HEK293T (cell line): Measurements from ENCODE around the gene PHF14.

Experiments
- BHLHE40 ChIP-seq: fragments of 450-650 bp; IDR thresholded peaks from 2 replicates; pipeline ENCODE4 v1.6.1; 2016; ENCODE audit warnings: mild to moderate bottlenecking, moderate library complexity, borderline replicate concordance
- ELF4 ChIP-seq: fragments of 450-650 bp; IDR thresholded peaks from 2 replicates; pipeline ENCODE4 v1.6.1; 2017; ENCODE audit warnings: antibody characterized with exemption
- FOXM1 ChIP-seq: fragments of 450-650 bp; IDR thresholded peaks from 2 replicates; pipeline ENCODE4 v1.6.1; 2017; ENCODE audit warnings: mild to moderate bottlenecking, borderline replicate concordance
- L3MBTL2 ChIP-seq: fragments of 450-650 bp; conservative IDR thresholded peaks from 2 replicates; pipeline ENCODE4 v1.6.1; 2016; ENCODE audit warnings: mild to moderate bottlenecking
- NFRKB ChIP-seq: fragments of 450-650 bp; IDR thresholded peaks from 2 replicates; pipeline ENCODE4 v1.6.1; 2016; ENCODE audit warnings: mild to moderate bottlenecking, moderate library complexity
- SP1 ChIP-seq: fragments of 450-650 bp; IDR thresholded peaks from 2 replicates; pipeline ENCODE4 v1.6.1; 2017
- SUZ12 ChIP-seq: fragments of 450-650 bp; IDR thresholded peaks from 2 replicates; pipeline ENCODE4 v1.6.1; 2016; ENCODE audit warnings: mild to moderate bottlenecking
- ZNF384 ChIP-seq: fragments of 450-650 bp; IDR thresholded peaks from 2 replicates; pipeline ENCODE4 v1.6.1; 2016
- TF ChIP-seq, protein P1 (sequence below): fragments of 450-650 bp; IDR thresholded peaks from 2 replicates; pipeline ENCODE4 v1.6.1; 2016

DNA sequence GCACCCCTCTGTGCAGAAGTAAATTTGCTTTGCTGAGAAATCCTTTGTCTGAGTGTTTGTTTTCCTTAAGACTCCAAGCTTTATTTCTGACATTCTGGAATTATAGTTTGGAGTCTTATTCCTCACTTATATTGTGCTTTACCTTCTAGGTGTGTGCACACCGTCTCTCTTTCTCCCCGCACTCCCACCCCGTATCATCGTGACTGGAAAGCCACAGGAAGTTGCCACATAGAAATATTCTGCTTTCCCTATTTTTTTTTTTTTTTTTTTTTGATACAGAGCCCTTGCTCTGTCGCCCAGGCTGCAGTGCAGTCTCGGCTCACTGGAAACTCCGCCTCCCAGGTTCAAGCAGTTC, 109.5 kb downstream of the PHF14 start:
- TF ChIP-seq, protein P1, sequence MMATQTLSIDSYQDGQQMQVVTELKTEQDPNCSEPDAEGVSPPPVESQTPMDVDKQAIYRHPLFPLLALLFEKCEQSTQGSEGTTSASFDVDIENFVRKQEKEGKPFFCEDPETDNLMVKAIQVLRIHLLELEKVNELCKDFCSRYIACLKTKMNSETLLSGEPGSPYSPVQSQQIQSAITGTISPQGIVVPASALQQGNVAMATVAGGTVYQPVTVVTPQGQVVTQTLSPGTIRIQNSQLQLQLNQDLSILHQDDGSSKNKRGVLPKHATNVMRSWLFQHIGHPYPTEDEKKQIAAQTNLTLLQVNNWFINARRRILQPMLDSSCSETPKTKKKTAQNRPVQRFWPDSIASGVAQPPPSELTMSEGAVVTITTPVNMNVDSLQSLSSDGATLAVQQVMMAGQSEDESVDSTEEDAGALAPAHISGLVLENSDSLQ, result no peak
- TF ChIP-seq BHLHE40, result no peak
- no peak for TF ChIP-seq L3MBTL2
- no peak for TF ChIP-seq ZNF384
- TF ChIP-seq SUZ12, result no peak
- no peak for TF ChIP-seq NFRKB
- TF ChIP-seq ELF4, result no peak
- TF ChIP-seq SP1, result no peak
- no peak for TF ChIP-seq FOXM1
